Upper lobe of left lung (tissue), 6 donors: ENCODE measurements around the gene SUSD3. TPM values are rescaled to one million over a fixed set of nuclear protein-coding genes. Genes with fewer than 3 reads are reported as not detected.
A peak's percentile ranks its signal among the peaks of the same experiment; 100 is the strongest.

Experiments used
- ATAC-seq, 2 donors: fragments of 200-7000 bp; cut with Tn5 transposase; one replicate each; pipeline ENCODE4 v1.9.1; 2022; ENCODE audit warnings: mild to moderate bottlenecking in 2 of 2, moderate library complexity in 2 of 2; ENCODE audit not compliant: low FRiP score in 2 of 2
- DNase-seq, 2 donors: peaks; one replicate each; pipeline ENCODE4 v3.0.0-alpha.2; 2019 to 2020
- H3K27ac ChIP-seq, 4 donors: fragments of 200-600 bp; sonication (generic); one replicate each; pipeline ENCODE4 v1.5.1; 2016 to 2019
- H3K27me3 ChIP-seq, 4 donors: fragments of 200-600 bp; sonication (generic); one replicate each; pipeline ENCODE4 v1.5.1; 2017 to 2019
- H3K36me3 ChIP-seq, 4 donors: fragments of 200-600 bp; sonication (generic); one replicate each; pipeline ENCODE4 v1.5.1; 2016 to 2019
- H3K4me1 ChIP-seq, 4 donors: fragments of 200-600 bp; sonication (generic); one replicate each; pipeline ENCODE4 v1.5.1; 2018 to 2019
- H3K4me3 ChIP-seq, 4 donors: fragments of 200-600 bp; sonication (generic); one replicate each; pipeline ENCODE4 v1.5.1; 2017 to 2019; ENCODE audit warnings: mild to moderate bottlenecking in 2 of 4, moderate library complexity in 1 of 4
- H3K9me3 ChIP-seq, 4 donors: fragments of 200-600 bp; sonication (generic); one replicate each; pipeline ENCODE4 v1.5.1; 2018 to 2019
- EP300 ChIP-seq, 4 donors: sonication (generic); formaldehyde crosslinking; IDR thresholded peaks; one replicate each; pipeline ENCODE4 v1.5.1; 2017; ENCODE audit warnings: antibody characterized with exemption in 4 of 4, control low read depth in 2 of 4
- POLR2A ChIP-seq, 4 donors: fragments of 450-650 bp; IDR thresholded peaks; one replicate each; pipeline ENCODE4 v1.5.1; 2016 to 2017; ENCODE audit warnings: antibody characterized with exemption in 4 of 4, mild to moderate bottlenecking in 2 of 4
- POLR2AphosphoS5 ChIP-seq, 2 donors: sonication (generic); formaldehyde crosslinking; IDR thresholded peaks; one replicate each; pipeline ENCODE4 v1.5.1; 2017; ENCODE audit warnings: antibody characterized with exemption in 2 of 2
- WGBS, 2 donors: methylation state at CpG; one replicate each; pipeline ENCODE4 v1.1.5; 2017 to 2018; 5-methylcytosine and 5-hydroxymethylcytosine counted together
- total RNA-seq, 6 donors: library from RNA; depleted of rRNA in 4 of 6; stranded (reverse); fragments of >200 nt in 4 of 6; gene quantifications; one replicate each; pipeline versions ENCODE4 v1.1.0 to v1.2.1, GENCODE V29; 2016 to 2021
- TF ChIP-seq, protein P1 (sequence below), 6 experiments: fragments of 450-650 bp in 4 of 6; fragments of 200-600 bp in 2 of 6; sonication (generic) in 2 of 6; IDR thresholded peaks; one replicate each; pipeline ENCODE4 v1.5.1; 2016 to 2019; ENCODE audit warnings: antibody characterized with exemption in 6 of 6
- donor health status: DM: no; HTN: no; CAD: no; lungs with moderate emphysema.
- donor health status: DM: no; HTN: yes; CAD: no; lungs with severe emphysema.

SUSD3 gene
- total RNA-seq, 6 donors from 2014 or later, result 3.9 to 17.8 (median 5.2) TPM

DNA sequence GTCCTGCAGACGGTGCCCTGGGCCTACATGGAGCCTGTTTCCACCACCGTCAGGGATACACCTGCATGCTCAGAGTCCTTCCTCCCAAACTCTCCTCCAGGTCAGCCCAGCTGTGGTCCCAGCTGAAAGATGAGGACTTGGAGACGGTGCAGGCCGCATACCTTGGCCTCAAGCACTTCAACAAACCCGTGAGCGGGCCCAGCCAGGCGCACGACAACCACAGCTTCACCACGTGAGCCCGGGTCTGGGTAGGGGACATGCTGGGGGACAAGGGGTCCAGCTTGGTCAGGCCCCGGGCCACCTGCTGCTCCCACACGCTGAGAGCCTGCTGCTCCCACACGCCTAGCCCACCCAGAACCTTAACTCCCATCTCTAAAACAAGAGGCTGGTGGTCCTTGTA is 20.9 kb downstream of the SUSD3 start:
- H3K4me1 ChIP-seq, result peaks cover 8 to 17% (median 14%) of the 10 kb centered on the region in 4 donors
- H3K36me3 ChIP-seq, result no peaks in the 10 kb centered on the region
- TF ChIP-seq POLR2A (IDR thresholded peaks at IDR 0.05) (no peak), POLR2AphosphoS5 (IDR thresholded peaks at IDR 0.05) (no peak), EP300 (IDR thresholded peaks at IDR 0.05) (no peak)
- TF ChIP-seq, protein P1, sequence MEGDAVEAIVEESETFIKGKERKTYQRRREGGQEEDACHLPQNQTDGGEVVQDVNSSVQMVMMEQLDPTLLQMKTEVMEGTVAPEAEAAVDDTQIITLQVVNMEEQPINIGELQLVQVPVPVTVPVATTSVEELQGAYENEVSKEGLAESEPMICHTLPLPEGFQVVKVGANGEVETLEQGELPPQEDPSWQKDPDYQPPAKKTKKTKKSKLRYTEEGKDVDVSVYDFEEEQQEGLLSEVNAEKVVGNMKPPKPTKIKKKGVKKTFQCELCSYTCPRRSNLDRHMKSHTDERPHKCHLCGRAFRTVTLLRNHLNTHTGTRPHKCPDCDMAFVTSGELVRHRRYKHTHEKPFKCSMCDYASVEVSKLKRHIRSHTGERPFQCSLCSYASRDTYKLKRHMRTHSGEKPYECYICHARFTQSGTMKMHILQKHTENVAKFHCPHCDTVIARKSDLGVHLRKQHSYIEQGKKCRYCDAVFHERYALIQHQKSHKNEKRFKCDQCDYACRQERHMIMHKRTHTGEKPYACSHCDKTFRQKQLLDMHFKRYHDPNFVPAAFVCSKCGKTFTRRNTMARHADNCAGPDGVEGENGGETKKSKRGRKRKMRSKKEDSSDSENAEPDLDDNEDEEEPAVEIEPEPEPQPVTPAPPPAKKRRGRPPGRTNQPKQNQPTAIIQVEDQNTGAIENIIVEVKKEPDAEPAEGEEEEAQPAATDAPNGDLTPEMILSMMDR (IDR thresholded peaks at IDR 0.05), result no peak
- H3K27ac ChIP-seq, result no peak overlapping the region
- H3K9me3 ChIP-seq, result no peaks in the 10 kb centered on the region
- 95 to 99% methylated on average over 13 of the region's 13 CpGs for WGBS, 2 donors
- ATAC-seq, result no peak
- no peaks in the 10 kb centered on the region for H3K27me3 ChIP-seq
- DNase-seq, result peak in 1 of 2 donors; percentile 18
- H3K4me3 ChIP-seq, result no peak overlapping the region

DNA sequence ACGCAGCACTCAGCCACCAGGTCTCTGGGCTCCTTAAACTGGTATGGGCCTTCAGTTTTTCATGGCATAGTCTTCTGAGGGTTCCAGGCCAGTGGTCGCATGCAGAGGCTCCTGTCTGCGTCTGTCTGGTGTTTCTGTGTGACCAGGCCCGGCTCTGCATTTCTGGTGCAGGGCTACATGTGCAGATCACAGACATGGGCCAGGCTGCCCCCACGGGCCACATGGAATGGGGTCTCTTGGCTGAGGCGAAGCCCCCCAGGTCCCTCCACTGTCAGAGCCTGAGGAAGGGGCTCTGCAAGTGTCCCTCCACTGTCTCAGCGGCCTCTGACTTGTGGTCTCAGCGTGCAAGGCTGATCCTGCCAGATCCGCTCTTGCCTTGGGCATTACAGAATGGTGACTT is 21.9 kb downstream of the SUSD3 start:
- DNase-seq, result peak in 1 of 2 donors; percentile 14
- 91 to 97% methylated on average over 8 to 9 of the region's 9 CpGs for WGBS, 2 donors
- no peaks in the 10 kb centered on the region for H3K9me3 ChIP-seq
- no peak overlapping the region for H3K4me3 ChIP-seq
- no peaks in the 10 kb centered on the region for H3K36me3 ChIP-seq
- H3K27ac ChIP-seq, result no peak overlapping the region
- no peak for ATAC-seq
- TF ChIP-seq, protein P1 (IDR thresholded peaks at IDR 0.05), result no peak
- no peak for TF ChIP-seq POLR2AphosphoS5 (IDR thresholded peaks at IDR 0.05)
- no peak for TF ChIP-seq POLR2A (IDR thresholded peaks at IDR 0.05)
- no peak for TF ChIP-seq EP300 (IDR thresholded peaks at IDR 0.05)
- no peaks in the 10 kb centered on the region for H3K27me3 ChIP-seq
- peaks cover 8 to 17% (median 14%) of the 10 kb centered on the region in 4 donors for H3K4me1 ChIP-seq

DNA sequence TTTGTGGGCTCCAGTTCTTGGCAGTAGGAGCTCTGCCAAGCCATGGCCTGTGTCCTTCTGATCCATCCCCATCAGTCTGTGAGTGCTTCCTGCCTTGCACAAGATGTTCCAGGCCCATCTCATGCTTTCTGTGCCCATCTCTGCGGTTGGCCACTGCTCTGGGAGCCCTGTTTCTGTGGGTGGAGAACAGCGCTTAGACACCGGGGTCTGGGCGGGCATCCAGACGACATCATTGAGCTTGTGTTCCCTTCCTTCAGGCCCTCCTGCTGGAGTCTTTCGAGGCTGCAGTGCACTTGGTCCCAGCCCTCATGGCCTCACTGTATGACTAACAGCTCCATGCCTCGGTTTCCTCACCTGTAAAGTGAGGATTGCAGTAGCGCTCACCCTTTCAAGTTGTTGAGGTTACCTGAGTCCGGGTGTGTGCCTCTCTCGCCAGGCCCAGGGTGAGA is 22.6 kb downstream of the SUSD3 start:
- peak in 1 of 2 donors; percentile 18 for DNase-seq
- Histone ChIP-seq H3K36me3 (no peaks in the 10 kb centered on the region), H3K9me3 (no peaks in the 10 kb centered on the region), H3K4me1 (peaks cover 8 to 17% (median 15%) of the 10 kb centered on the region in 4 donors), H3K4me3 (no peak overlapping the region), H3K27ac (no peak overlapping the region), H3K27me3 (no peaks in the 10 kb centered on the region)
- TF ChIP-seq POLR2AphosphoS5 (IDR thresholded peaks at IDR 0.05) (no peak), EP300 (IDR thresholded peaks at IDR 0.05) (no peak), POLR2A (IDR thresholded peaks at IDR 0.05) (no peak)
- TF ChIP-seq, protein P1 (IDR thresholded peaks at IDR 0.05), result no peak
- WGBS, 2 donors, result 92 to 94% methylated on average over 9 to 10 of the region's 10 CpGs
- no peak for ATAC-seq

DNA sequence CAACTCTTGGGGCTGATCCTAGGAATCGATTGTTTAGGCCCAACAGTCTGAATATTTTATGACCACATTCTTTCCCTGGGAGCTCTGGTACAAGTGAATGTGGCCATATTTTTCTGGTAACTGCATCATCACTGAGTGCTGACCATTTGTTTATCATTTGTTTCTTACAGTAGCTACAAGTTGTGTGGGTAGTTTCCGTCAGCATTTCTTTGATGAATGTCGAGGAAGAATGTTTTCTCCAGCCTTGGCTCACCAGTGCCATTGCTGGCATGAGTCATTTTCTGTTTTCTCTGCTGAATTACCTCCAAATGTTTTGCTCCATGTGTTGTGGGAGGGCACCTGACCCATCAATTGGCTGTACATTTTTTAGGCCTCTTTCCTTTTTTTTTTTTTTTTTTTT is 23.4 kb downstream of the SUSD3 start:
- H3K9me3 ChIP-seq, result no peaks in the 10 kb centered on the region
- no peak overlapping the region for H3K27ac ChIP-seq
- no peaks in the 10 kb centered on the region for H3K36me3 ChIP-seq
- no peak for DNase-seq
- WGBS, 2 donors, result 69 to 70% methylated on average over 3 of the region's 3 CpGs
- H3K4me3 ChIP-seq, result no peak overlapping the region
- no peak for ATAC-seq
- no peaks in the 10 kb centered on the region for H3K27me3 ChIP-seq
- H3K4me1 ChIP-seq, result peaks cover 8 to 19% (median 15%) of the 10 kb centered on the region in 4 donors
- TF ChIP-seq EP300 (IDR thresholded peaks at IDR 0.05) (no peak), POLR2A (IDR thresholded peaks at IDR 0.05) (no peak), POLR2AphosphoS5 (IDR thresholded peaks at IDR 0.05) (no peak)
- TF ChIP-seq, protein P1 (IDR thresholded peaks at IDR 0.05), result no peak

DNA sequence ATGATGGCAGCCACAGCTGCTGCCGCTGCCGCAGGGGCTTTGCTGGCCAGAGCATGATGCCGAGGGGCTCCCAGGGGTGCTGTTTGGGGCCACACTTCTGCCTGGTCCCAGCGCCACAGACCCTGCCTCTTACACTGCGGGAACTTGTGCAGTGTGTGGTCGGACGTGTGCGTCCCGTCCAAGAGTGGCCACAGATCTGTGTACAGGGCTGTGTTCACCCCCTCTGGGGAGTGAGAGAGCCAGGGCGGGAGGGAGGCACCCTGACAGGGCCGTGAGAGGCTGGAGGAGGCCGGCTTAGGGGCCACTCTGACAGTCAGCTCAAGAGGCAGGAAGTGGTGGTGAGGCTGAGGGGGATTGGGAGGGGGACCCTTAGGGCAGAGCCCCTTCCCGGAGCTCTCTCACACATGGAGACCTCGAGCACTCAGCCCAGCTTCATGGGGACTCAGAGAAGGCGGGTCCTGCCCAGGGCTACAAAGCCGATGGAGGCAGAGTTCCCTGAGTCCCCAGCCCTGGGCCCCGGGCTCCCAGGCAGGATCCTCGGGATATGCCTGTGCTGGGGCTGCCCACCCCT is 24.4 kb downstream of the SUSD3 start:
- Histone ChIP-seq H3K4me3 (no peak overlapping the region), H3K36me3 (no peaks in the 10 kb centered on the region), H3K27ac (peak overlapping the region; percentile 58 to 72 (median 64)), H3K27me3 (no peaks in the 10 kb centered on the region), H3K4me1 (peaks cover 8 to 19% (median 15%) of the 10 kb centered on the region in 4 donors), H3K9me3 (no peaks in the 10 kb centered on the region)
- TF ChIP-seq POLR2A (IDR thresholded peaks at IDR 0.05) (no peak), POLR2AphosphoS5 (IDR thresholded peaks at IDR 0.05) (no peak), EP300 (IDR thresholded peaks at IDR 0.05) (no peak)
- TF ChIP-seq, protein P1 (IDR thresholded peaks at IDR 0.05), result no peak
- DNase-seq (peak in 1 of 2 donors; percentile 27), ATAC-seq (peak; percentile 20 to 26)
- 54 to 61% methylated on average over 11 to 18 of the region's 18 CpGs for WGBS, 2 donors
